Liver (tissue), 9 donors: ENCODE results near the gene LRMDA. TPM values are rescaled to one million over a fixed set of nuclear protein-coding genes. Genes with fewer than 3 reads are reported as not detected.

Source experiments
- DNase-seq: peaks from one replicate; pipeline ENCODE4 v3.0.0-alpha.2; 2017; ENCODE audit warnings: low spot score
- H3K27ac ChIP-seq, 2 donors: one replicate each; pipeline ENCODE4 v1.7.0; 2013; ENCODE audit warnings: inconsistent platforms in 2 of 2, low read length in 2 of 2, control low read depth in 1 of 2, low read depth in 1 of 2, mild to moderate bottlenecking in 1 of 2
- H3K27me3 ChIP-seq, 4 donors: one replicate each; pipeline versions ENCODE4 v1.6.1 to v1.7.0; 2013; ENCODE audit warnings: low read length in 3 of 4, inconsistent platforms in 1 of 4, mild to moderate bottlenecking in 1 of 4, moderate library complexity in 1 of 4; ENCODE audit not compliant: control insufficient read depth in 4 of 4, insufficient read depth in 4 of 4
- H3K36me3 ChIP-seq, 4 donors: one replicate each; pipeline versions ENCODE4 v1.6.1 to v1.7.0; 2013; ENCODE audit warnings: low read length in 3 of 4, mild to moderate bottlenecking in 3 of 4, low read depth in 1 of 4, moderate library complexity in 1 of 4; ENCODE audit not compliant: control insufficient read depth in 4 of 4, insufficient read depth in 3 of 4
- H3K4me1 ChIP-seq, 4 donors: one replicate each; pipeline versions ENCODE4 v1.6.1 to v1.7.0; 2013; ENCODE audit warnings: low read length in 3 of 4, mild to moderate bottlenecking in 3 of 4, moderate library complexity in 1 of 4; ENCODE audit not compliant: control insufficient read depth in 4 of 4, insufficient read depth in 4 of 4
- H3K4me3 ChIP-seq, 3 donors: one replicate each; pipeline versions ENCODE4 v1.6.1 to v1.7.0; 2013; ENCODE audit warnings: low read length in 3 of 3, control low read depth in 1 of 3, low read depth in 1 of 3, mild to moderate bottlenecking in 1 of 3
- H3K9ac ChIP-seq, 2 donors: one replicate each; pipeline ENCODE4 v1.7.0; 2013; ENCODE audit warnings: low read length in 2 of 2, mild to moderate bottlenecking in 2 of 2, moderate library complexity in 2 of 2, control low read depth in 1 of 2, low read depth in 1 of 2
- H3K9me3 ChIP-seq, 4 donors: one replicate each; pipeline versions ENCODE4 v1.6.1 to v1.7.0; 2013; ENCODE audit warnings: low read length in 3 of 4; ENCODE audit not compliant: control insufficient read depth in 4 of 4
- ATF3 ChIP-seq: IDR thresholded peaks from 2 replicates; pipeline ENCODE4 v1.6.1; 2016; ENCODE audit warnings: antibody characterized with exemption
- CTCF ChIP-seq: fragments of 150-350 bp; IDR thresholded peaks from 2 replicates; pipeline ENCODE4 v1.5.1; 2017; ENCODE audit warnings: improper control_type of control experiment, low read depth, low read length; ENCODE audit not compliant: missing input control
- EGR1 ChIP-seq, 2 donors: IDR thresholded peaks; 2 replicates each; pipeline ENCODE4 v1.6.1; 2016 to 2018; ENCODE audit warnings: antibody characterized with exemption in 2 of 2, low read depth in 2 of 2
- FOXA1 ChIP-seq: IDR thresholded peaks from 2 replicates; pipeline ENCODE4 v1.6.1; 2016; ENCODE audit warnings: antibody characterized with exemption
- FOXA2 ChIP-seq: IDR thresholded peaks from 2 replicates; pipeline ENCODE4 v1.6.1; 2016; ENCODE audit warnings: antibody characterized with exemption
- GABPA ChIP-seq, 2 donors: IDR thresholded peaks in 1 of 2; conservative IDR thresholded peaks in 1 of 2; 2 replicates each; pipeline ENCODE4 v1.6.1; 2016; ENCODE audit warnings: antibody characterized with exemption in 2 of 2, mild to moderate bottlenecking in 1 of 2, moderate library complexity in 1 of 2
- HNF4A ChIP-seq, 2 donors: conservative IDR thresholded peaks; 2 replicates each; pipeline ENCODE4 v1.6.1; 2016; ENCODE audit warnings: antibody characterized with exemption in 2 of 2, mild to moderate bottlenecking in 2 of 2
- HNF4G ChIP-seq: IDR thresholded peaks from 2 replicates; pipeline ENCODE4 v1.6.1; 2016; ENCODE audit warnings: antibody characterized with exemption
- JUND ChIP-seq, 2 donors: IDR thresholded peaks; 2 replicates each; pipeline ENCODE4 v1.6.1; 2016; ENCODE audit warnings: antibody characterized with exemption in 2 of 2
- NR2F2 ChIP-seq: IDR thresholded peaks from 2 replicates; pipeline ENCODE4 v1.6.1; 2016; ENCODE audit warnings: antibody characterized with exemption
- RAD21 ChIP-seq, 2 donors: IDR thresholded peaks; 2 replicates each; pipeline ENCODE4 v1.6.1; 2016; ENCODE audit warnings: antibody characterized with exemption in 2 of 2, mild to moderate bottlenecking in 2 of 2
- RXRA ChIP-seq, 2 donors: IDR thresholded peaks; 2 replicates each; pipeline ENCODE4 v1.6.1; 2017 to 2018; ENCODE audit warnings: antibody characterized with exemption in 2 of 2, mild to moderate bottlenecking in 1 of 2
- SP1 ChIP-seq: IDR thresholded peaks from 2 replicates; pipeline ENCODE4 v1.6.1; 2018; ENCODE audit warnings: antibody characterized with exemption, mild to moderate bottlenecking
- TAF1 ChIP-seq: conservative IDR thresholded peaks from 2 replicates; pipeline ENCODE4 v1.6.1; 2016; ENCODE audit warnings: antibody characterized with exemption, mild to moderate bottlenecking
- YY1 ChIP-seq: IDR thresholded peaks from 2 replicates; pipeline ENCODE4 v1.6.1; 2016; ENCODE audit warnings: antibody characterized with exemption, mild to moderate bottlenecking
- WGBS: extraction: QIAGEN DNeasy Blood & Tissue Kit; methylation state at CpG from one replicate; pipeline ENCODE4 v1.1.7; 2013; 5-methylcytosine and 5-hydroxymethylcytosine counted together
- polyA plus RNA-seq, 2 donors: library from polyadenylated mRNA; stranded (reverse) in 1 of 2; unstranded in 1 of 2; fragments of 200-250 nt in 1 of 2; fragments of >200 nt in 1 of 2; fragmentation: Nextera tagmentation in 1 of 2; extraction: Ambion mirVana in 1 of 2; gene quantifications; one replicate each; pipeline versions ENCODE4 v1.2.1 to v1.2.3, GENCODE V29; 2013 to 2015
- total RNA-seq, 2 donors: library from RNA; depleted of rRNA; stranded (reverse); fragments of >200 nt; gene quantifications; one replicate each; pipeline ENCODE4 v1.2.3, GENCODE V29; 2014
- TF ChIP-seq, protein P1 (sequence below): IDR thresholded peaks from 2 replicates; pipeline ENCODE4 v1.6.1; 2016; ENCODE audit warnings: antibody characterized with exemption, mild to moderate bottlenecking
- TF ChIP-seq, protein P2 (sequence below): IDR thresholded peaks from 2 replicates; pipeline ENCODE4 v1.6.1; 2016; ENCODE audit warnings: antibody characterized with exemption
- TF ChIP-seq, protein P3 (sequence below): IDR thresholded peaks from 2 replicates; pipeline ENCODE4 v1.6.1; 2016; ENCODE audit warnings: antibody characterized with exemption
- donor health status: healthy.
- donor health status: healthy.
- donor health status: healthy.
- donor health status: healthy.
- donor health status: healthy.

The LRMDA gene
- total and polyA plus RNA-seq, 4 donors: 7.9 to 15.8 (median 11.3) TPM

GRCh38 chr10:76286536-76286935 lies 855.1 kb downstream of the LRMDA start:
- TF ChIP-seq GABPA (IDR thresholded peaks at IDR 0.05 in 1 of 2, conservative IDR thresholded peaks at IDR 0.05 in 1 of 2) (no peak), YY1 (no peak), TAF1 (no peak), NR2F2 (no peak), RXRA (IDR thresholded peaks at IDR 0.05) (no peak), HNF4G (no peak)
- TF ChIP-seq, protein P1, sequence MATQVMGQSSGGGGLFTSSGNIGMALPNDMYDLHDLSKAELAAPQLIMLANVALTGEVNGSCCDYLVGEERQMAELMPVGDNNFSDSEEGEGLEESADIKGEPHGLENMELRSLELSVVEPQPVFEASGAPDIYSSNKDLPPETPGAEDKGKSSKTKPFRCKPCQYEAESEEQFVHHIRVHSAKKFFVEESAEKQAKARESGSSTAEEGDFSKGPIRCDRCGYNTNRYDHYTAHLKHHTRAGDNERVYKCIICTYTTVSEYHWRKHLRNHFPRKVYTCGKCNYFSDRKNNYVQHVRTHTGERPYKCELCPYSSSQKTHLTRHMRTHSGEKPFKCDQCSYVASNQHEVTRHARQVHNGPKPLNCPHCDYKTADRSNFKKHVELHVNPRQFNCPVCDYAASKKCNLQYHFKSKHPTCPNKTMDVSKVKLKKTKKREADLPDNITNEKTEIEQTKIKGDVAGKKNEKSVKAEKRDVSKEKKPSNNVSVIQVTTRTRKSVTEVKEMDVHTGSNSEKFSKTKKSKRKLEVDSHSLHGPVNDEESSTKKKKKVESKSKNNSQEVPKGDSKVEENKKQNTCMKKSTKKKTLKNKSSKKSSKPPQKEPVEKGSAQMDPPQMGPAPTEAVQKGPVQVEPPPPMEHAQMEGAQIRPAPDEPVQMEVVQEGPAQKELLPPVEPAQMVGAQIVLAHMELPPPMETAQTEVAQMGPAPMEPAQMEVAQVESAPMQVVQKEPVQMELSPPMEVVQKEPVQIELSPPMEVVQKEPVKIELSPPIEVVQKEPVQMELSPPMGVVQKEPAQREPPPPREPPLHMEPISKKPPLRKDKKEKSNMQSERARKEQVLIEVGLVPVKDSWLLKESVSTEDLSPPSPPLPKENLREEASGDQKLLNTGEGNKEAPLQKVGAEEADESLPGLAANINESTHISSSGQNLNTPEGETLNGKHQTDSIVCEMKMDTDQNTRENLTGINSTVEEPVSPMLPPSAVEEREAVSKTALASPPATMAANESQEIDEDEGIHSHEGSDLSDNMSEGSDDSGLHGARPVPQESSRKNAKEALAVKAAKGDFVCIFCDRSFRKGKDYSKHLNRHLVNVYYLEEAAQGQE: no peak
- TF ChIP-seq, protein P2, sequence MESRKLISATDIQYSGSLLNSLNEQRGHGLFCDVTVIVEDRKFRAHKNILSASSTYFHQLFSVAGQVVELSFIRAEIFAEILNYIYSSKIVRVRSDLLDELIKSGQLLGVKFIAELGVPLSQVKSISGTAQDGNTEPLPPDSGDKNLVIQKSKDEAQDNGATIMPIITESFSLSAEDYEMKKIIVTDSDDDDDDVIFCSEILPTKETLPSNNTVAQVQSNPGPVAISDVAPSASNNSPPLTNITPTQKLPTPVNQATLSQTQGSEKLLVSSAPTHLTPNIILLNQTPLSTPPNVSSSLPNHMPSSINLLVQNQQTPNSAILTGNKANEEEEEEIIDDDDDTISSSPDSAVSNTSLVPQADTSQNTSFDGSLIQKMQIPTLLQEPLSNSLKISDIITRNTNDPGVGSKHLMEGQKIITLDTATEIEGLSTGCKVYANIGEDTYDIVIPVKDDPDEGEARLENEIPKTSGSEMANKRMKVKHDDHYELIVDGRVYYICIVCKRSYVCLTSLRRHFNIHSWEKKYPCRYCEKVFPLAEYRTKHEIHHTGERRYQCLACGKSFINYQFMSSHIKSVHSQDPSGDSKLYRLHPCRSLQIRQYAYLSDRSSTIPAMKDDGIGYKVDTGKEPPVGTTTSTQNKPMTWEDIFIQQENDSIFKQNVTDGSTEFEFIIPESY: no peak
- Histone ChIP-seq H3K27me3 (no peaks in the 10 kb centered on the region), H3K9me3 (no peaks in the 10 kb centered on the region), H3K4me3 (no peak overlapping the region), H3K4me1 (peaks cover 0 to 13% (median 8%) of the 10 kb centered on the region in 4 donors), H3K36me3 (no peaks in the 10 kb centered on the region), H3K27ac (no peak overlapping the region), H3K9ac (no peak overlapping the region)
- DNase-seq: no peak
- WGBS: 96% methylated on average over 1 of the region's 1 CpG

- H3K4me1 ChIP-seq: peaks cover 0 to under 1% (median under 1%) of the 10 kb centered on the region in 4 donors
- no peak overlapping the region for H3K27ac ChIP-seq
- no peak overlapping the region for H3K4me3 ChIP-seq
- TF ChIP-seq FOXA2 (no peak), EGR1 (IDR thresholded peaks at IDR 0.05; ENCODE audit: low read depth in 2 of 2) (no peak), FOXA1 (no peak), CTCF (no peak), NR2F2 (no peak), HNF4G (no peak), RAD21 (IDR thresholded peaks at IDR 0.05) (no peak), HNF4A (conservative IDR thresholded peaks at IDR 0.05) (no peak), GABPA (IDR thresholded peaks at IDR 0.05 in 1 of 2, conservative IDR thresholded peaks at IDR 0.05 in 1 of 2) (no peak), SP1 (no peak), ATF3 (no peak), RXRA (IDR thresholded peaks at IDR 0.05) (no peak), JUND (IDR thresholded peaks at IDR 0.05) (no peak), YY1 (no peak), TAF1 (no peak)
- TF ChIP-seq, protein P2: no peak
- TF ChIP-seq, protein P3, sequence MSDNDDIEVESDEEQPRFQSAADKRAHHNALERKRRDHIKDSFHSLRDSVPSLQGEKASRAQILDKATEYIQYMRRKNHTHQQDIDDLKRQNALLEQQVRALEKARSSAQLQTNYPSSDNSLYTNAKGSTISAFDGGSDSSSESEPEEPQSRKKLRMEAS: no peak
- TF ChIP-seq, protein P1: no peak
- no peak overlapping the region for H3K9ac ChIP-seq
- no peaks in the 10 kb centered on the region for H3K27me3 ChIP-seq
- 86% methylated on average over 3 of the region's 3 CpGs for WGBS
- no peaks in the 10 kb centered on the region for H3K9me3 ChIP-seq
- DNase-seq: no peak
- H3K36me3 ChIP-seq: no peaks in the 10 kb centered on the region
These were observed 856.4 kb downstream of the LRMDA start for GRCh38 chr10:76287856-76288255.
